ENCODE results near the gene ATP6V0B.

Gene ATP6V0B

GRCh38 chr1:43974443-43975248, at the start of gene ATP6V0B:
Gene ATP6V0B, plus strand, starts transcription at chr1:43974960. Its CDS starts 81 bp downstream, at chr1:43975041.
- Histone ChIP-seq H3K36me3 (ENCODE audit: control insufficient read depth, insufficient read depth, low read length, severe bottlenecking) (peaks cover 28% of the 10 kb centered on the region), H3K9ac (ENCODE audit: low read length) (peak within 1 kb of the TSS; percentile 94), H3K4me3 (ENCODE audit: low read length) (peak within 1 kb of the TSS; percentile 91), H3K9me3 (ENCODE audit: control insufficient read depth, low read length) (no peaks in the 10 kb centered on the region), H3K27me3 (replicated peaks; ENCODE audit: control insufficient read depth, insufficient read depth, low read length) (no peaks in the 10 kb centered on the region), H3K4me1 (ENCODE audit: control insufficient read depth, insufficient read depth, low read length) (peaks cover 36% of the 10 kb centered on the region)
- DNase-seq (ENCODE audit: low read depth) = peak; percentile 99

DNA sequence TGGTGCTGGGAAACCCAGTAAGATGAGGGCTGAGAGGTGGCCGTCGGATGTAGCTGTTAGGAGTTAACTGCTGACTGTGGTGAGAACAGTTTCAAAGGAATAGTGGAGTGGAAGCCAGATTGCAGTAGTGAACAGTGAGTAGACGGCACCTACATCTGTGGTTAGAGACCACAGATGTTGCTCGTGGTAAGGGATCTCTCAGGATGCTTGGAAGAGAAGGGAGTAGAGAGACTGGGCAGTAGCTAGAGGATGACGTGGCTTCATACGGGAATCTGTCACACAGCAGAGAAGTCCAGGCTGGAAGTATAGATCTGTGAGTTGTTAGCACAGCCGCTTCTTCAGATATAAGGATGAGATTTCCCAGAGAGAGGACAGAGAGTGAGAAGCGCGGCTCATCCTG, 48.9 kb upstream of the ATP6V0B start:
- DNase-seq (ENCODE audit: low read depth) = no peak
- H3K4me1 ChIP-seq (ENCODE audit: control insufficient read depth, insufficient read depth, low read length) = no peaks in the 10 kb centered on the region

GRCh38 chr1:43930168-43930948, 44.4 kb upstream of the ATP6V0B start:
- H3K9me3 ChIP-seq (ENCODE audit: control insufficient read depth, low read length) = no peaks in the 10 kb centered on the region
- H3K4me1 ChIP-seq (ENCODE audit: control insufficient read depth, insufficient read depth, low read length) = peaks cover 6% of the 10 kb centered on the region
- H3K9ac ChIP-seq (ENCODE audit: low read length) = no peak overlapping the region
- DNase-seq (ENCODE audit: low read depth) = no peak
- peaks cover 5% of the 10 kb centered on the region for H3K36me3 ChIP-seq (ENCODE audit: control insufficient read depth, insufficient read depth, low read length, severe bottlenecking)
- no peak overlapping the region for H3K4me3 ChIP-seq (ENCODE audit: low read length)
- H3K27me3 ChIP-seq (replicated peaks; ENCODE audit: control insufficient read depth, insufficient read depth, low read length) = no peaks in the 10 kb centered on the region

More for the DNA sequence above, 48.9 kb upstream of the ATP6V0B start:
- no peaks in the 10 kb centered on the region for H3K27me3 ChIP-seq (replicated peaks; ENCODE audit: control insufficient read depth, insufficient read depth, low read length)
- H3K9ac ChIP-seq (ENCODE audit: low read length) = no peak overlapping the region
- H3K36me3 ChIP-seq (ENCODE audit: control insufficient read depth, insufficient read depth, low read length, severe bottlenecking) = peaks cover 5% of the 10 kb centered on the region
- H3K9me3 ChIP-seq (ENCODE audit: control insufficient read depth, low read length) = no peaks in the 10 kb centered on the region
- H3K4me3 ChIP-seq (ENCODE audit: low read length) = no peak overlapping the region

GRCh38 chr1:43930949-43931275, 43.8 kb upstream of the ATP6V0B start:
- Histone ChIP-seq H3K9ac (ENCODE audit: low read length) (no peak overlapping the region), H3K9me3 (ENCODE audit: control insufficient read depth, low read length) (no peaks in the 10 kb centered on the region), H3K4me1 (ENCODE audit: control insufficient read depth, insufficient read depth, low read length) (peaks cover 6% of the 10 kb centered on the region), H3K27me3 (replicated peaks; ENCODE audit: control insufficient read depth, insufficient read depth, low read length) (peaks cover 3% of the 10 kb centered on the region), H3K4me3 (ENCODE audit: low read length) (no peak overlapping the region), H3K36me3 (ENCODE audit: control insufficient read depth, insufficient read depth, low read length, severe bottlenecking) (no peaks in the 10 kb centered on the region)
- DNase-seq (ENCODE audit: low read depth) = no peak

DNA sequence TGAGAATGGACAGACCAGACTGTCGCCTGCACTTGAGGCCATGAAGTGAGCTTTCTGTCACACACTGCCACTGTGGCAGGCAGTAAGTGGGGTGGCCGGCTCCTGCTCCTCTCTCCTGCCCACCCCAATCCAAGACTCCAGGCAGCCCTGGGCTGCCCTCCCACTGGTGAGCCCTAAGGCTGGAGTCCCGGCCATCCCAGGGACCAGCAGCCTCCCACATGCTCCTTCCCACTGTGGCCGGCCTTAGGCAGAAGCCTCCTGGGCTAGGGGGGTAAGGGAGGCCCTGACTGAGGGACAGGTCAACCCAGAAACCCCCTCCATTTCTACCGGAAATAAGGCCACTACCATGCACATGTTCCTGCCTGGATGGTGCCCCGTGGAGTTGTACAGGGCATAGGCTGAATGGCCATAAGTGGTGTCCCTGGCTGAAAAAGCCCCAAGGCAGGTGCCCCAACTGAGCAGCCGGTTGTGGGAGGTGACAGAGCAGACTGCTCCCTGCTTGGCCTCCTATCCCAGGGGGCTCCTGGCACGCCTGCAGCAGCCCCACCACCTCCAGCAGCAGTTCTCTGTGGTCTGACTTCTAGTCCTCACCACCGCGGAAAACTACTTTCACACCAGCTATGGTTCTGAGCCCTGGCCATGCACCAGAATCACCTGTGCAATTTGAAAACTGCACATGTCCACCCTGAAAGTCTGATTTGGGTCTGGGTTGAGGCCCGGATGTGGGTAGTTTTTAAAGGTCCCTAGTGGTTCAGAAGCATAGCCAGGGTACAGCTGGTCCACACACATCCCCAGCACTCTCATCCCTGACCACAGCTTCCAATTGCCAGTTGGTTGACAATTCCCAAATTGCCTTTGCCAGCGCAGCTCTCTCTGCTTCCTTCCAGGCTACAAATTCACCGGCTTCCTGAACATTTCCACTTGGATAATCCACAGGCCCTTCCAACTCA, 42.8 kb upstream of the ATP6V0B start:
- H3K27me3 ChIP-seq (replicated peaks; ENCODE audit: control insufficient read depth, insufficient read depth, low read length) = peaks cover 8% of the 10 kb centered on the region
- H3K9me3 ChIP-seq (ENCODE audit: control insufficient read depth, low read length) = no peaks in the 10 kb centered on the region
- H3K4me3 ChIP-seq (ENCODE audit: low read length) = no peak overlapping the region
- no peaks in the 10 kb centered on the region for H3K36me3 ChIP-seq (ENCODE audit: control insufficient read depth, insufficient read depth, low read length, severe bottlenecking)
- no peak for DNase-seq (ENCODE audit: low read depth)
- no peak overlapping the region for H3K9ac ChIP-seq (ENCODE audit: low read length)
- peaks cover 6% of the 10 kb centered on the region for H3K4me1 ChIP-seq (ENCODE audit: control insufficient read depth, insufficient read depth, low read length)

- Histone ChIP-seq H3K36me3 (ENCODE audit: control insufficient read depth, insufficient read depth, low read length, severe bottlenecking) (no peaks in the 10 kb centered on the region), H3K4me3 (ENCODE audit: low read length) (peak overlapping the region; percentile 58), H3K9ac (ENCODE audit: low read length) (no peak overlapping the region)
Observed at GRCh38 chr1:43932786-43933385, 41.9 kb upstream of the ATP6V0B start.

GRCh38 chr1:43933386-43934100, 41.2 kb upstream of the ATP6V0B start, which contains the start of gene ARTN:
Gene ARTN, plus strand, starts transcription at chr1:43933801. Its CDS starts 1,856 bp downstream, at chr1:43935657.
- Histone ChIP-seq H3K36me3 (ENCODE audit: control insufficient read depth, insufficient read depth, low read length, severe bottlenecking) (no peaks in the 10 kb centered on the region), H3K9ac (ENCODE audit: low read length) (no peak within 1 kb of the TSS), H3K4me1 (ENCODE audit: control insufficient read depth, insufficient read depth, low read length) (peaks cover 6% of the 10 kb centered on the region), H3K9me3 (ENCODE audit: control insufficient read depth, low read length) (no peaks in the 10 kb centered on the region), H3K4me3 (ENCODE audit: low read length) (peak within 1 kb of the TSS; percentile 58), H3K27me3 (replicated peaks; ENCODE audit: control insufficient read depth, insufficient read depth, low read length) (peaks cover 22% of the 10 kb centered on the region)
- DNase-seq (ENCODE audit: low read depth) = peak; percentile 54

More at GRCh38 chr1:43932786-43933385, 41.9 kb upstream of the ATP6V0B start:
- H3K9me3 ChIP-seq (ENCODE audit: control insufficient read depth, low read length) = no peaks in the 10 kb centered on the region
- peaks cover 17% of the 10 kb centered on the region for H3K27me3 ChIP-seq (replicated peaks; ENCODE audit: control insufficient read depth, insufficient read depth, low read length)
- peaks cover 6% of the 10 kb centered on the region for H3K4me1 ChIP-seq (ENCODE audit: control insufficient read depth, insufficient read depth, low read length)
- peak; percentile 58 for DNase-seq (ENCODE audit: low read depth)

DNA sequence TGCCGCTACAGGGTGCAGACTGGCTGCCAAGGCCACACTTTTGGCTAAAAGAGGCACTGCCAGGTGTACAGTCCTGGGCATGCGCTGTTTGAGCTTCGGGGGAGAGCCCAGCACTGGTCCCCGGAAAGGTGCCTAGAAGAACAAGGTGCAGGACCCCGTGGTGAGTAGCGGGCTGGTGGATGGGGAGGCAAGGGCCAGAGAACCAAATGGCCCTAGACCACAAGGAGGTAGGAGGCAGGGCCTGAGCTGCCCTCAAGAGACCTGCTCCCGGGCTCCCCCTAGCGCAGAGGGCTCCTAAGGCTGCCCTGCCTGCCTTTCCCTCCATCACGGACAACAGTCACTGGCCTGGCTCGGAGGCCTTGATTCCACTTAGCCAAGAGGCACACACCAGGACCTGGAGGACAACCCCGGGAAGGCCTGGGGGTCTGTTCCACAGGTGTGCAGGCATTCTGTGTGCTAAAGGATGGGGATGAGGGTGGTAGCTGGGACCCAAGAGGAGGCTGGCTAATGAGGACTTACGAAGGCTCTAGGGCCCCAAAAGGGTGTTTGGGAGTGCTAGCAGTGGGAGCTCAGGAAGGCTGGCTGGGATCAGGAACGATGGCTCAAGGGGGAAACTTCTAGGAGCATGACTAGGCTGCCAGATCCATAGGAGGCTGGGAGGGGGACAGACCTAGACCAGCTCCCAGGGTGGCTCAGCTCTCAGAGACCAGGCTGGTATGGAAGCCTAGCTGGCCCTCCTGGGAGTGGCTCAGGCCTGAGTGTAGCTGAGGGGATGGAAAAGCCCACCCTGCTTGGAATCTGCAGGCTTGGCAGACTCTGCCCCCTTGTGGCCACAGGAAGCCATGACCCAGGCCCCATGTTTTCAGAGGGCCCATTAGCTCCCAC, 40.4 kb upstream of the ATP6V0B start:
- Histone ChIP-seq H3K4me1 (ENCODE audit: control insufficient read depth, insufficient read depth, low read length) (peaks cover 6% of the 10 kb centered on the region), H3K9me3 (ENCODE audit: control insufficient read depth, low read length) (no peaks in the 10 kb centered on the region), H3K4me3 (ENCODE audit: low read length) (no peak overlapping the region), H3K27me3 (replicated peaks; ENCODE audit: control insufficient read depth, insufficient read depth, low read length) (peaks cover 25% of the 10 kb centered on the region), H3K9ac (ENCODE audit: low read length) (no peak overlapping the region), H3K36me3 (ENCODE audit: control insufficient read depth, insufficient read depth, low read length, severe bottlenecking) (no peaks in the 10 kb centered on the region)
- peak; percentile 82 for DNase-seq (ENCODE audit: low read depth)

- Histone ChIP-seq H3K27me3 (replicated peaks; ENCODE audit: control insufficient read depth, insufficient read depth, low read length) (peaks cover 25% of the 10 kb centered on the region), H3K9me3 (ENCODE audit: control insufficient read depth, low read length) (no peaks in the 10 kb centered on the region), H3K9ac (ENCODE audit: low read length) (no peak overlapping the region), H3K36me3 (ENCODE audit: control insufficient read depth, insufficient read depth, low read length, severe bottlenecking) (no peaks in the 10 kb centered on the region), H3K4me3 (ENCODE audit: low read length) (no peak overlapping the region), H3K4me1 (ENCODE audit: control insufficient read depth, insufficient read depth, low read length) (peaks cover 6% of the 10 kb centered on the region)
- no peak for DNase-seq (ENCODE audit: low read depth)
Observed at GRCh38 chr1:43934986-43935324, 39.8 kb upstream of the ATP6V0B start.
